T-helper 1 cell (primary cell): Measurements from ENCODE around the gene LMCD1.

ENCODE experiments used
- DNase-seq, 5 donors: peaks; one replicate each; pipeline ENCODE4 v3.0.0-alpha.2; 2012 to 2020

Gene LMCD1

DNA sequence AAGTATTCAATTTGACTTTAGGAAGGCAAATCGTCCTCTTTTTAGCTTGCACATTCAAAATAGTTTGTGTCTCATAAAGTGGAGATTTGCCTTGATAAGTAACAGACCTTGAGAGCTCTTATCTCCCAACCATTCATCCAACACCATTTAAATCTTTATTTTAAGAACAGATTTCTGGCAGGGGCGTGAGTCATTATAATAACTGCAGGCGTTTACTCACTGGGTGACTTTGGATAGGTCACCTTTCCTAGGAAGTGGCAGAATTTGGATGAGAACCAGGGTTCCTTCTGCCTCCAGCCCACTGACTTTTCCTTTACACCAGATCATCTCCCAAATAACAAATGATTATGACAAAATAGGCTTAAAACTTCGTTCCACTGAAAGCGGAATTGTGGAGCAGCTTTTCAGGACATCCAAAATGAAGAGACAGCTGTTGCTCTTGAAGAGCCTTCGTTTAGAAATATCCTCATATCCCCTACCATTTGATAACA lies 5.0 kb downstream of the LMCD1 start:
- no peak for DNase-seq

DNA sequence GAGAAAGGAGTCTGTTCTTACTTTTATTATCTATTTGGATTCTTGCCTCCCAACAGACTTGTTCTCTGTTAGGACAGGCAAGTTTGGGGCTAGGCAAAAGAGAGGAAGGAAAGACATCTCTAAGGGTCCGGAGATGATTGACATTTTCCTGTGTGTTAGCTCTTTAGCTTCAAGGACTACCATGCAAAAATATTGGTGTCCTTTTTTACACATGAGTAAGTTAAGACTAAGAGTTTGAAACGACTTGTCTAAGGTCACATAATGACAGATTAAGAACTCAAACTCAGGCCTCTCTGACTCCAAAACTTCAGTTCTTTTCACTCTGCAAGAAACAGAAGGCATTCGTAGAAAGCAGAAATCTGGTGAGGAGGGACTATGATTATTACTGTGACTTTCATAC lies 5.9 kb downstream of the LMCD1 start:
- no peak for DNase-seq

DNA sequence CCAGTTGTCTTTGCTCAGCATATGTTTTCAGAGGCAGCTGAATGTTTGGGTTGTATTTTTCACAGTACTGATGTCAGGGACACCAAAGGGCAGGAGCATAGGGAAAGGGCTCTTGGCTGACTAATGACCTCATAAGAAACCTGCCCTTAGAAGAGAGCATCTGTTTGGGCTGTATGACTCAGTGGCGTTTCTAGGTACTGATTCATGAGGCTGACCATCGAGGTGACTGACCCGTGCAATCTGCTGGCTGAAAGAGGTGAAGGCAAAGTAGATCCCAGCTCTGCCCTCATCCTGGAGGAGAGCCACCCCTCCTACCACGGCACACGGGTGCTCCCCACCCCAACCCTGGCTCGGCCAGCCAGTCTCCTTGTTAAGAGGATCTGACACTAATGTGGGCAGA lies 8.3 kb downstream of the LMCD1 start:
- DNase-seq: no peak

DNA sequence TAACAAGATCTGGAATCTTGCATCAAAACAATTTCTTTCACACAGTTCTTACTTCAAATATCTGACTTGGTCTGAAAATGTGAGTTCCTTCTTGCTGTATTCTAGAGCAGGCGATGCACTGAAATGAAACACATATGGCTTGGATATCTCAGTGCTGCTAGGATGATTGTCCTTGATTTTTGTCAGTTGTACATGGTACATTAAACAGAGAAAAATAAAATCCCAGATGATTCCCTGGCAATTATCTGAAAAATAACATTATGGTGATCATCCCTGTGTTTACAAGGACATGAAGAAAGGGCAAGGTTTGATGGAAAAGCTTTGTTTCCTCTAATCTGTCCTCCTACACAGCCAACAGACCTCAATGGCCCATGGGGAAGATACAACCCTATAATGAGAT lies 10.6 kb downstream of the LMCD1 start:
- no peak for DNase-seq

DNA sequence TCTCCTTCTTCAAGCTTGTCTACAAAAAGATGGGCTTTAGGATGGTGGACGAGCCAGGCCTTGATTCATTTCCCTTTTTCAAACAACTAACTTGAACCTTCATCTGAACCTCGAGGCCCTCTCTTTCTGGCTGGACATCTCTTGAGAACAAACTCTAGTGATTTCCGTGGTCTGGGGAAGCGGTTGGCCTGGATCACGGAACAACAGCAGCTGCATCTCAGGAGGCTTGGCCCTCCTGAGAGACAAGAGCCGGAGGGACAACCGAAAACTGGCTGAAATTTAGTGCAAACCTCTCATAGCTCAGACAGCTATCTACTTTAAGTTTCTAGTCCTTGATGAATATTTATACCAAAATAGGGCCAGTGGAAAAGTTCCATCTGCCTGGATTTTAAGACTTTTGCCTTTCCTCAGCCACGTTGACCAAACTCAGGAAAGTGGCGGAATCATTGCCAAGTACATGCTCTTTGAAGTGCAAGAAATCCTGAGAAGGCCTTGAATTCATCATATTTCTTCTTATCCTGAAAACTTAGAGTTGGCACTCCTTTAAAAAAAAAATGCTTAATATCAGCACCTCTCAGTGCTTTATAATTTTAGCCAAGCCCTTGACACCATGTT lies 14.5 kb downstream of the LMCD1 start:
- no peak for DNase-seq

DNA sequence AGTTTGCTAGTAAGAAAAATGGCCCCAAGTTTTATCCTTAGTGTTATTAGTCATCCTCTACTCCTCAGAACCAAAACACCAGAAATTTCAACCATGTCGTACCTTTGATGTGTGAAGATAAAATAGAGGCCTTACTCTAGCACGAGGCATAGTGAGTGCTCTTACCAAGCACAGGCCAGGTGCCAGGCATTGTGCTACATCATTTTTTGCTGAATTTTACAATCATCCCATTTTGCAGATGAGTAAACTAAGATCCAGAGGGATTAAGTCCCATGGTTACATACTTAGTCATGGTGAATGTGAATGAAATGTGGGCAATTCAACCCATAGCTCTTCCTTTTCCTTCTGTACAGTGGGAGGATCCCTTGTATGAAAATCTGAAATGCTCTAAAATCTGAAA lies 15.2 kb downstream of the LMCD1 start:
- no peak for DNase-seq

DNA sequence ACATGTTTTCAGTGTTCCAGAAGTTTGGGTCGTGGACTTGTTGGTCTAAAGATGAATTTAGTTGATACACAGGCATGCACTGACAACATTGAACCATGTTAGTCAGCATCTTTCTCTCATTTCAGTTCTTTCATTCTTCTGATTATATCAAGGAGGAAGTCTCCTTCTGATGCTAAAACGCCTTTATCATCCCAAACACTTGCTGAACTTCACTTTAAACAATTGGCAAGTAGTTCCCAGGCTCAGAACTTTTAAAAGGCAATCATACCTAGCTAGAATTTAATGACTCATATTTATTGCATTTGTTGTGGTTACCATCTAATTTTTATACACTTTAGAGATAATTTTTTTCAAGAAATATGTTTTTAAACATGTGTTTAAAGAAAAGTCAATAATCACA lies 15.9 kb downstream of the LMCD1 start:
- DNase-seq: no peak

DNA sequence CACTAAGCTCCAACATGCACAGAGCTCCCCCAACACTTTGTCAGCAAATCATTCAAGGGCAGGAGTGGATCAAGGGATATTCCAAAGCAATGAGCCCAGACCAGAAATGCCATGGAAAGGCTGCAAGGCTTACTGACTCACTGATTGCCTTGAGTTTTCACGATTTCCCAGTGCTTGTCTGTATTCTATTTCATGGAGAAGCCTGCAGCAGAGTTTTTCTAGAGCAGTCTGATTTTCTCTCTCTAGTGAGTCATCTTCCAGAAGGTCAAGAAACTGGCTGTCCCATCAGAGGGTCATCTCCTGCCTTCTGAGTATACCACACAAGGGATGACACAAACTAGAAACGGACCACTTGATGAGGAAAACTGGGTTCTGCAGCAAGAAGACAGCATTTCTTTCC lies 16.5 kb downstream of the LMCD1 start:
- no peak for DNase-seq

DNA sequence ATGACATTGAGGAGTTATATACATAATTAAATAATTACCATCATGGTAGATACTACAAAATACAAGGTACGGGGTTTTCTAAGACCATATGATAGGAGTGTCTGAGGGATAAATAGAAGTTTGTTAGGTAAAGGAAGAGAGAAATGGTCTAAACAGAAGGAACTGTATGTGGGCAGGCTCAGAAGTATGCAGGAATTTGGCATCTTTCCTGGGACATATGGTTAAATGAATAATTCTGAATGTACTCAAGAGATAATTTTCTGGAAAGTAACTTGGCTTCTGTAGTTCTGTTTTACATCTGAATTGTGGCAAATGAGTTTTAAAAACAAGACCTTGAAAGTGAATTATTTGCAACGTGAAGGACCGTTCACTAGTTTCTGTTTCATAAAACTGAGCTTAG lies 17.5 kb downstream of the LMCD1 start:
- DNase-seq: no peak

DNA sequence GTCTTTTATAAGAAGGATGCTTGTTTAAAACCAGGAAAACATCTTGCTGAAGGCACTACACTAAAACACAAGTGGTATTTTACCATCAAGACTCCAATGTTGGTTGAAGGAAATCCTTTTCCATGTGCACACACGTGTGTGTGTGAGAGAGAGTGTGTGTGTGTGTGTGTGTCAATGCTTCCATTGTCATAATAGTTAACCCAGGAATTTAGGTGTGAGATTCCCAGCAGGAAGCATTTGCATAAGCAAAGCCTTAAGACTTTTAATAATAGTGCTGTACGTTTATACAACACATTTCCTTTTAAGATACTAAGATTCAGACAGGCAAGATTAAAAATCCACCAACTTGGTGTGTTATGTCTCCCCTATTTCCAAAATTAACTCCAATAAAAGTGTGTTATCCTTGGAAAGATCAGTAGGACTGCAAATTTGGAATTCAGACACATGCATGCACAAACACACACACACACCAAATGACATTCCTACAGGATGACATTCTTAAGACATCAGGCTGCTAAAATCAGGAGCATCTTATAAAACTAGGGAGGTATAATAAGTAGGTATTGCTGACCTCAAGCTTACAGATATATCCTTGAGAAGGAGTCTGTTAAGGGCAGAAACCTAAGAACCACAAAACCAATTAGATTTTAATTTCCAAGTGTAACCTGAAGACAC lies 18.3 kb downstream of the LMCD1 start:
- DNase-seq: no peak

DNA sequence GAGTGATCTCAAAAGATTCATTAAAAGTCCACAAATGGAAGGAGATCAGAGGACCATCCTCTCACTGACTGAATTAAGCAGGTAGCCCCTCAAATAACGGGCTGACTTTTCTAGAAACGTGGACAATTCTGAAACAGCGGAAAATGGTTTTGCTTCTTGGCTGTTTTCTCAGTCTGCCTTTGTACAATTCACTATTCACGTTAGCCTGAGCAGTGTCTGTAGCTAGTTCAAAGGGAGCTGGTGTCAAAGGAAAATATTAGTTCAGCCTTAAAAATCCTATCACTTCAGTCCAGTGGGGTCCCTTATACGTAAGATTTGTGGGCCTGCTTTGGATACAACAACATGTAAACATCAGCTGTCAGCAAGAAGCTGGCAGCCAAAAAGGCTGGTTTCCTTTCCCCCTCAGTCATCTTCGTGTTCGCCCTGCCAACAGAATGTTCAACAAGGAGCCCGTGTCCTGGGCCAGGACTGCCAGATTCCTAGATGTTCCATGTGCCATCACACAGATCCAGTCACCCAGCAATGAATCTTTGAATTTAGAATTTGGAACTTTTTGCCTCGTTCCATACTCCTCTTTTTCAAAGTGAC lies 19.3 kb downstream of the LMCD1 start:
- DNase-seq: no peak

DNA sequence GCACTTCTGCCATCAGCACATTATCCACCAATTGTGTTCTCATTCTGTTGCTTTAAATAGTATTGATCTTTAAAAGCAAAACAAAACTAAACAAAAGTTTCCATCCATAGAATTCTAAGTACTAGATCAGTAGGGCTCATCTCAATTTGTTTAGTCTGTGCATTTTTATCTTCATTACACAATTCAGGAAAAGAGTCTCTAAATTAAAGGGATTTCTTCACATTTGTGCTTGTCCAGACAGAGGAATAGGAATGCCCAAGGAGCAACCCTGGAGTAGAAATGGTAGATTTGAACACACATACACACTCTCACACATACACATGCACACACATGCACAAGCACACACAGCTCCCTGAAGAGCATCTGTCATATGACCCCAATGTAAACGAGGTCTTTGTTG lies 21.4 kb downstream of the LMCD1 start:
- no peak for DNase-seq

DNA sequence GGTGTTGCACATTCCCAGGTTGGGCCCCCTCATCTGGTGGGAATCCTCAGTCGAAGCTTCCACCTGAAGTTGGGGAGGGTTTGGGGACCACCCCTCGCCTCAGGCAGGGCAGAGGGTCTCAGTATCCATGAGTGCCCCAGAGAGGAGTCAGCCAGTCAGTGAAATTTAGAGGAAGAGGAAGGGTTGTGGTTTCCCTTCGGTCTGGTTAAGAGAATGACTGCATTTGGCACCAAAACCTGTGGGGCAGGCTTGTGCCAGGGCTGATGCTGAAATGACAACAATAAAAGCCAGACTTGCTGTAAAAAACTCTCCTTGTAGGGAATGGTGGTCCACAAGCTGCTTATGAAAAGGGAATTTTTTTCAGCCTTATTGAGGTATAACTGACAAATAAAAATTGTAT lies 22.6 kb downstream of the LMCD1 start:
- no peak for DNase-seq

DNA sequence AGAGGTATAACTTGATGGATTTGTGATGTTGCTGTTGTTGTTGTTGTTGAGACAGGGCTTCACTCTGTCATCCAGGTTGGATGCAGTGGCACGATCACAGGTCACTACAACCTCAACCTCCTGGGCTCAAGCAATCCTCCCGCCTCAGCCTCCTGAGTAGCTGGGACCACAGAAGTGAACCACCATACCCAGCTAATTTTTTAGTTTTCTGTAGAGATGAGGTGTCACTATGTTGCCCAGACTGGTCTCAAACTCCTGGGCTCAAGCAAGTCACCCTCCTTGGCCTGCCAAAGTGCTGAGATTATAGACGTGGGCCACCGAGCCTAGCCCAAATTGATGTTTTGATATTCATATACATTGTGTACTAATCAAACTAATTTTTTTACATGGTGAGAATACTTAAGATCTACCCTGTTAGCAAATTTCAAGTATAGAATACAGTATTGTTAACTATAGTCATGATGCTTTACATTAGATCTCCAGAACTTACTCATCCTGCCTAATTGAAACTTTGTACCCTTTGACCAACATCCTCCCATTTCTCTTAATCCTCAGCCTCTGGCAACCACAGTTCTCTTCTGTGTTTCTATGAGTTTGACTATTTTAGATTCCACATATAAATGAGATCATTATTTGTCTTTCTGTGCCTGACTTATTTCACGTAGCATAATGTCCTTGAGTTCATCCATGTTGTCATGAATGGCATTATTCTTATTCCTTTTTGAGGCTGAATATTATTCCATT lies 23.2 kb downstream of the LMCD1 start:
- DNase-seq: no peak

DNA sequence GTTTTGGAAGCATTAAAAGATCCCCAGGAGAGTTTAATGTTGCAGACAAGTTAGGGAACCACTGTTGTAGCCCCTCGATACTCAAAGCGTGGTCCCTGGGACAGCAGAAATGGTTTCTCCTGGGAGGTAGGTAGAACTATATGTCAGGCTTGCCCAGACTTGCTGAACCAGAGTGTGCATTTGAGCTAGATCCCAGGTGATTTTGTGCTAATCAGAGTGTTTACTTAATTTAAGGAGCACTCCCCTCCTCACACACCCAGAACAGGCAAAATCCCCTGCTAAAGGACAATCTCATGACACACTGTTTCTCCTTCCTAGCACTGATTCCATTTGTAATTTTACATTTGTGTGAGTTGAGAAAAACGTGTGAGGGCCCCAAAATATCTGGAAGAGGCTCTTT lies 24.3 kb downstream of the LMCD1 start:
- DNase-seq: no peak

DNA sequence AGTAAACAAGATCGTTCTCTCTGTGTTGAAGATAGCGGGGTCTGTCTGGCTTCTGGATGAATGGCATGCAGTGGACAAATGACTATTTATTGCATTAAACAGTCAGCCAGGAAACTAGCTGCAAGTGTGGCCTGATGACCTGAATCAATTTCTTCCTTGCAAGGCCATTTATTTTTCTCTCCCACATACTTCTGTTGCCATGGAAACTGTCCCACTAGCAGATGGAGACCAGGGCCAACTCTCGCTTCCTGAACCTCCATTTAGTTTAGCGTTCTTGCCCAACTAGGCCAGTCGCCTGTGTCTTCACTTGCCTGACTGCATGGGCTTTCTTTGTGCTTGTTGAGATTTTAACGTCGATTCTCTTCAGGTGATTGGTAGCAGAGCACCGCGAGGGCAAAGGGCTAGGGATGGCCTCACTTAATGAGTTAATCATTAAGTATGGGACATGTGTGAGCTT lies 27.6 kb downstream of the LMCD1 start:
- no peak for DNase-seq

DNA sequence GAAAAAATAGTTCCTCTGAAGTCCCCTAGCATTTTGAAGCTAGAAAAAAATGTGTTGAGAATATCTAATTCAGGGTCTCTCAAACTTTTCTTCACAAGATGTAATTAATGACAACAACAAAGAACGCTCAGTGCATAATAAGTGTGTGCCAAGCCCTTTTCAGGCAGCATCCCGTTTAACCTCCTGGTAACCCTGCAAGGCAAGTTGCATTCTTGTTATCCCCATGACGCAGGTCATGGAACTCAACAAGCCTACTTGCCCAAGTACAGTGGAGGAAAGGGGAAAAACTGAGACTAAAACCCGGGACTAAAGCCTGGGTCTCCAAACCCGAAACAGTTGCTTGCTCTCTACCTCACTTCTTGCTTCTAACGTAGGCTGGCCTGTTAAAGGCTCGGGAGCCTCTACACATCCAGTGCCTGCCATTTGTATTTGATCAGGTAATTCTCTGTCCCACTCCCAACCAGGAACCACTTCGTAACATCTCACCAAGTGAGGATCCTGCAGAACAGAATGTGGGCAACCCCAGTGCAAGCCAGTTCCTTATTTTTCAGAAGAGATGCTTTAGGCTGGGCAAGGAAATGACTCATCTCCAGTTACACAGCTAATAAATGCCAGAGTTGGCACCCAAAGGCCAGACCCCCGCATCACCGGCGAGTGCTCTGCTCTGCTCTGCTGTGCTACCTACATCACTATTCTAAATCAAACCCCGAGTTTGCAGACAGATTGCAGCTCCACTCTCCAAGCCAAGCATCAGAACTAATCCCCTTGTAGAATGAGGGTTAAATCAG lies 28.3 kb downstream of the LMCD1 start:
- no peak for DNase-seq

DNA sequence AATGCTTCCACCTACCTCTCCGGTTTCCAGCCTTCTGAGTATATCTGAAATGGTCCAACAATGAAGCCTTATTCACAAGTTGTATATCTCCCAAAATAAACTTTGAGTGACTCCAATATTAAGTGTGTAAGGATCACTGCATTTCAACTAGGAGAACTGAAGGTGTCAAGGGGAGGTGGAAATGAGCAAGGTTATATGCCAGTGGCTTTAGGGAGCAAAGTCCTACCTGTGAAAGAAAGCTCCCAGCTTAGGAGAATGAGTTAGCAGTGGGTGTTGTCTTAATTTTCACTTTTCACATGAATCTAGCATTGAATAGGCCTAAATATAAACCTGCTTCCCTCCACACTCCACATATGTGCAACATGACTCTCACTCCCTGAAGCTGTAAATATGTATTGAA lies 29.0 kb downstream of the LMCD1 start:
- DNase-seq: no peak

DNA sequence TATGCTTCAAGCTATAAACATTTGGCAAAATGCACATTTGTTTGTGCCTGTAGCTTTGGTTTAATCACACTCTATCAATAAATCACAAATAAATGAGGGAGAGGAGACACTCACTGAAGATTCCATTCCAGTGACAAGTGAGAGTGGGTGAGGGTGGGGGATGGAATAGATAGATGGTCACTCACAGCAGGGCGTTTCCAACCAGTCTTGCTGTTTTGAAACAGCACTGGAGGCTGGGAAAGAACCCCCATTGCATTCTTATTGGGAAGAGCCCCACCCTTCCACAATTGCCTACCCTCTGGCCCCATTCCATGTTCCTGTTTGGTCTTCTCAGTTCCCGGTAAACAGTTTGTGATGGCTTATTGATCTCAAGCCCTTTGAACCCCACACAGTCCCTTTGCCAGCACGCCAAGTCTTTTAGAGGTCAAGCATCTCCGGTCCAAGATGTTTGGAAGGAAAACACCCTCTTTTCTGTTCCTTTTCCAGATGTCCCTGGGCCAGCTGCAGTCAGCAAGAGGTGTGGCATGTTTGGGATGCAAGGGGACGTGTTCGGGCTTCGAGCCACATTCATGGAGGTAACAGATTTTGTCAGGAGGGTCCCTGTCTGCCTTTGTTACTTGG lies 30.7 kb downstream of the LMCD1 start:
- DNase-seq: no peak

DNA sequence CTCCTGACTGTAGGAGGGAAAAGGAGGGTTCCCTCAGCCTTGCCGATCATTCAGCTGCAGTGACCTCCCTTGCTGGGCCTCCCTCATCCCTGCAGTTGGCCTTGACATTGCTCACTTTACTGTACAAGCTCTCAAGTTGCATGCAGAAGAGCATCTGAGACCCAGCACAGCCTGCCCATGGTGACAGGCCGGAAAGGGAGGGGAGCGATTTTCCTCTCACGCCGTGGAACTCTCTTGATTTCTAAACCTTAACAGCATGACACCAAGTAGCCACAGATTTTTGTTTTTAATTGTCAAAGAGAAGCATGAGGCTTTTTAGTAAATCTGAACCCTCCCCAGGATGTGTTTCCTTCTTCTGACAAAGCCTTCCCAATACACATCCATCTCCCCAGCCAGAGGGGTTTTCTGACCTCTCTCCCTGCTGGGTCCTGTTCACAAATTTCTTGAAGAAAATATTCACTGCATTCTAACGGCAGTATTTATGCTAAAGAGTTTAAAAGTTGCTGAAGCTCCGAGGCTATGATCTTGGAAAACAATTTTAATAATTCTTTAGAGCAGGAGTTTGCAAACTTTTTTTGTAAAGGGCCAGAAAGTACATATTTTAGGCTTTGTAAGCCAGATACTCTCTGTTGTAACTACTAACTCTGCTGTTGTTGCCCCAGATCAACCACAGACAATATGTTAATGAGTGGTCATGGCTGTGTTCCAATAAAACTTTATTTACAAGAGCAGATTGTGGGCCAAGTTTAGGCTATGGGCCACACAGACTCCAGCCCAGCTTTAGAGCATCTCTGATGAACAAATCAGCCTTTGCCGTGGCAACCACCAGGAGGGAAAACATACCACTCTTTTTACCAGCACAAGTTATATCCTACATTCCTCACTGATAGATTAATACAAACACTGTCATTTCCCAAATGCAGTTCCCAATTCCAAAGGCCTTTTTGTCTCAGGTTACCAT lies 34.8 kb downstream of the LMCD1 start:
- DNase-seq: no peak

DNA sequence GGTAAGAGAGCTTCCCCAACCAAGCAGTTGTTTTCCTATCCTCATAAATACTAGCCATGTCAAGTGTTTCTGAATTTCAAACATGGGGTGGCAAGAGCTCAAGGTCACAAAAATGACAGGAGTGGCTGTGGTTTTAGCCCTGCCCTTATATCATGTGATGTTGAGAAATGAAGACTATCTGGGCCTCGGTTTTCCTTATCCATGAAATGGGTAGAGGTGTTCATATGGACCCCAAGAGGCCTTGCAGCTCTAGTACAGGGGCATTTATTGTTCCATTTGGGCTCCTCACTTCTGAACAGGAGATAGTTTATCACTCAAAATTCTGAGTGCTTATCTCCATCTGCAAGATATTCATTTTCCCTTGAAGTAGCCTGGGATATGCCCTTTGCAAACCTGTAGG lies 35.8 kb downstream of the LMCD1 start:
- no peak for DNase-seq
